COLO829 (cell line): Measurements from ENCODE around the gene TULP4.
A peak's percentile ranks its signal among the peaks of the same experiment; 100 is the strongest.
"Not testable (repeated sequence)": the region's sequence is repeated elsewhere in the genome, so short reads cannot be mapped to it uniquely, and the experiment has no call there.

ENCODE experiments used
- DNase-seq: peaks from one replicate; pipeline ENCODE4 v3.0.0; 2012; ENCODE audit warnings: low spot score

Gene TULP4

DNA sequence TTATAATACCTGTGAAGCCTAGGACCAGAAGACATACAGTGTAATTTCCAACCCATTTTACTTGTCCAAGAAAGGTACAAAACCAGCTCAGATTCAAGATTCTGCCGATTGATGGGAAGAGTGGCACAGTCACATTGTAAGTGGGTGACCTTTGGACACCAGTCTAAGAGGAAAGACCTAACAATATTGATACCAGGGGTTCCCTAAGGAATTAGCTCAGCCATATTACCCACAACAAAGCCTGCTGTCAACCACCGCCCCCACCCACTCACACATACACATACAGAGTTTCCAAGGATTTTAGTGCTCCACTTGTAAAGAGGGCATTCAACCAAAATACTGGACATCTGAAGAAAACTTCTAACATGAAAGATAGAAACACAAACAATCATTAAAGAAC is 219.7 kb downstream of the TULP4 start:
- DNase-seq, result no peak

DNA sequence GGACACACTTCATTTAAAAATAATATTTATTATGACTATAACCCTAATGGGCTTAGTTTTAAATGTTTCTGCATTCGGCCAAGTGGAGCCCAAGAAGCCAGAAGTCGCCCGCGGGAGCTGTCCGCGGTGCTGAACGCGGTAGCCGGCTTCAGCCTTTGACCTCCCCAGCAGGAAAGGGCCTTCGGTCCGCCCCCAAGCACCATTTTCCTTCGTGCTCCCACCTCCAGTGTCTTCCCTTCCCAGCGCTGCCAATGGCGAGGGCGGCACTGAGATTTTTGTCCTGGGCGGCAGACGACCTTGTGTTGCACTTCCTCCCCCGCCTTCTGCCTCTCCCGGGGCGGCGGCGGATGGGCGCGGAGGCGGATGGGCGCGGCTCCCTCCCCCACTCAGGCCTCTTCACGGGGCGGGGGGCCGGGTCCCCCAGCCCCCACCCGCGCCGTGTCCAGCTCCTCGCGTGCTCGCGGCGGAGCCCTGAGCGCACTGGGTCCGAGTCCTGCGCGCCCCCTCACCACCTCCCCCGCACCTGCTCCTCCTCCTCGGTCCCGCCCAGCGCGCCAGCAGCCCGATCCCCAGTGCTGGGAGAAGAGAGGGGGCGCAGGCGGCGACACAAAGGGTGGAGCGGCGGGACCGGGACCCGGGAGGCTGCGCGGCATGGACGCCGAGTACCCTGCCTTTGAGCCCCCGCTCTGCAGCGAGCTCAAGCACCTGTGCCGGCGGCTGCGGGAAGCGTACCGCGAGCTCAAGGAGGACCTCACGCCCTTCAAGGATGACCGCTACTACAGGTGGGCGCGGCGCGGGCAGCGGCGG is 224.0 kb downstream of the TULP4 start:
- peak; percentile 66 for DNase-seq

DNA sequence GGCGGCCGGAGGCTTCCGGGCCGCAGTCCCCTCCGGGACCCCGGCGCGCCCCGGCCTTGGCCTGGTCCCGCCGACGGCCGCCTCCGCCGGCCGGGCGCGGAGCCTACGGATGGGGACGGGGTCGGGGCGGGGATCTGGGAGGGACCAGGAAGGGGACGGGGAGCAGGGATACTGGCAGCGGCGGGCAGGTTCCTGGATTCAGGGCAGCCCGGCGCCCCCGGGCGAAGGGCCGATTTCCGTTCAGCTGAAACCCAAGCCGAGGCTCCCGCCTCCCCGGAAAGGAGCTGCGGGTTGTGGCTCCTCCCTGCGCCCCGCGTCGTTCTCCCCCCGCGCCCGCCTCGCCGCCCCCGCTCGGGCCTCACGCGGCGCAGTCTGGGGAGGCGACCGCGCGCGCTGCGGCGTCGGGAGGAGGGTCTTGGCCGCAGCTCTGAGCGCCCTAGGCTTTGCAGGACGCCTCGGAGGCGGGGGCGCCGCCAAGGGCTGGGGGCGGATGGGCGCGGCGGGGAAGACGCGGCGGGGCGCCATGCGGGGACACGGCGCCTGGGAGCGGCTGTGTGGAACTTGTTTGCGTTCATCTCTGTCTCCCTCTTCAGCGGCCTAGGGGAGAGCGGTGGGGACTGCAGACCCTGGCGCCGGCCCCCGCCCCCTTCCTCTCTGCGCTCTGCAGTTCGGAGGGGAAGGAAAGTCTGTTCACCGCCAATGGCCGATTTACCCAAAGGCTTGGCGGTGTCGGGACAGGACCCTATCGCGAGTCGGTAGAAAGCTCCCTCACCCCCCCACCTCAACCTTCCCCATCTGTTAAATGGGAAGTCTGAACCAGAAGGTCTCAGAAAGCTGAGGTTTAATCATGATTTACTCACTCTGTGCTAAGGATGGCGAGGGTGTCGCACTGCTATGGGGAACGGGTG is 224.9 kb downstream of the TULP4 start:
- no peak for DNase-seq

DNA sequence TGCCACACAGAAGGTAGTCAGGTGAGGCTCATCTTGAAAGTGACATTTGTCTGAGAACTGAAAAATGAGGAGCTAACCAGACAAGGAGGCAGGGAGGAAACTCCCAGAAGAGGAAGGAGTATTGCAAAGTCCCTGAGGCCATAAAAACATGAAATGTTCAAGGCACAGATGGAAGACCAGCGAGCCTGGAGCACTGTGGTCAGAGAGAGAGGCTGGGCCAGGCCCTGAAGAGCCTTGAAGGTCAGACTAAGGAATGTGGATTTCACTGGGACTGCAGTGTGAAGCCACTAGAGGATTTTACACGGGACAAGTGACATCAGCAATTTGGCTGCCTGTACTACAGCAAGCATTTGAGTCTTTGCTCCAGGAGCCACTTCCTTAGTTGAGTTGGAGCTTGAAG is 226.5 kb downstream of the TULP4 start:
- no peak for DNase-seq

DNA sequence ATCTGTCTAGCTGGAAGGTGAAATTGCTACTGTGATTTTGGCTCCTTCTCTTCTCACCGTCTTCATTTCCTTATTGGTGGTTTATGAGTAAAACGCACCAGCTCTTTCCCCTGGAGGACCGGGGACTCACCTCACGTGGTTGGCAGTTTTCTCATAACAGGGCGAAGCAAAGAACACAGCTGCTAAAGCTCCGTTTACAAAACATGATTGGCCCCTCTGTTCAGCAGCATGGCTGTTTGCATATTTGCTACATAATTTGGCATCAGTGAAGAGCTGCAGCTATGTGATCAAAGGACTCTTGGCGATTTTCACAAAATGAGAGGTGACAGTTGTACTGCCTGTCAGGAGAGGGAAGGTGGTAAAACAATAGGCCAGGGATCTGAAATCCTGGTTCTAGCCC is 227.1 kb downstream of the TULP4 start:
- no peak for DNase-seq

DNA sequence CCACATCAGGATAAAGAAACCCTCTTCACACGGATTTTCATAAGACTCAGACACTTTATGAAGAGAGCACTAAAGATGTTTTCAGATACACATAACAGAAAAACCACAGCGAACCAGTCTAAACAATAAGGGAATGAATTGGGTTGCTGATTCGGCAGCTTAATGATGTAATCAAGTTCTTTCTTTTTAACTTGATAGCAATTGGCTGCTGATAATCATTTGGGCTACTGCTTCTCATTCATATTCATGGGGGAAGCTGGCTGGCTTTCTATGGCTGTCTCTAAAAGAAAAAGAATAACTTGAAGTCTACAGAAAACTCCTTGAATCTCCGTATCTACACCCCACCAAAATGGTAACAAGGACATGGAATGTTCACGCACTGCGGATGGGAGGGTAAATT is 227.6 kb downstream of the TULP4 start:
- no peak for DNase-seq

DNA sequence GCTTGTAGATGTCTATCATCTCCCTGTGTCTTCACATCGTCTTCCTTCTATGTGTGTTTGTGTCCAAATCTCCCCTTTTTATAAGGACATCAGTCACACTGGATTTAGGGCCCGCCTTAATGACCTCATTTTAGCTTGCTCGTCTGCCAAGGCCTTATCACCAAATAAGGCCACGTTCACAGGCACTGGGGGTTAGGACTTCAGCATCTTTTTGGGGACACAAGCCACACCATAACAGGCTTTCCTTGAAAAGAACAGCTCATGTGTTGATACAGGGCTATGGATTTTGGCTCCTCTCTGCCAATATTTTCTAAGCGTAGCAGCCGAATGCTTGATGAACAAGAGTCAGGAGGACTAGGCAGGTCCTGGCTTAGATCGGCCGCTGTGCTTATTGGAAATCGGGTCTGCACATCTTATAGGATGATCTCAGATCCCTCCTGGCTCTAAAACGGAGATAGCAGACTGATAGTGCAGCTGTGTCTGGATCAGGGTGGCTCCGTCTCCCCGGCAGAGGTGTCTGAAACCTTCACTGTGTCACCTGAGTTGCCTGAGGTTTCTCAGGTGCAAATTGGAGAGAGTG is 231.4 kb downstream of the TULP4 start:
- DNase-seq, result no peak

DNA sequence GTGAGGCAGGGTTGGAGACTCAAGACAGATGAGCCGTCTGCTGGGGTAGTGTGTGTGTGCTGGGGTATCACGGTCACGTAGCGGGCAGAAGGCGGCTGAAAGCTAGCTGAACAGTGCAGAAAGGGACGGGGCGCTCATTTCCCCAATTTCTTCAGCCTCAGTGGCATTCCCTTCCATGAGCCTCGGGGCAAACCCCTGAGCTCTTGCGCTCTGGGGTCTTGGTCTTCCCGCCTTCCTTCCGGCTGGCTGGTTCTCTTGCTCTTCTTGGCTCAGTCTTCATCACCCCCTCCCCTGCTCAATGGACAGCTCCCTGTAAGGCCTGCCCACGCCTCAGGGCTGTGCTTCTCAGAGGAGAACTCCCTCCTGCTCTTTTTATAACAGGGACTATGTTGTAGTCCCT is 232.2 kb downstream of the TULP4 start:
- DNase-seq, result no peak

DNA sequence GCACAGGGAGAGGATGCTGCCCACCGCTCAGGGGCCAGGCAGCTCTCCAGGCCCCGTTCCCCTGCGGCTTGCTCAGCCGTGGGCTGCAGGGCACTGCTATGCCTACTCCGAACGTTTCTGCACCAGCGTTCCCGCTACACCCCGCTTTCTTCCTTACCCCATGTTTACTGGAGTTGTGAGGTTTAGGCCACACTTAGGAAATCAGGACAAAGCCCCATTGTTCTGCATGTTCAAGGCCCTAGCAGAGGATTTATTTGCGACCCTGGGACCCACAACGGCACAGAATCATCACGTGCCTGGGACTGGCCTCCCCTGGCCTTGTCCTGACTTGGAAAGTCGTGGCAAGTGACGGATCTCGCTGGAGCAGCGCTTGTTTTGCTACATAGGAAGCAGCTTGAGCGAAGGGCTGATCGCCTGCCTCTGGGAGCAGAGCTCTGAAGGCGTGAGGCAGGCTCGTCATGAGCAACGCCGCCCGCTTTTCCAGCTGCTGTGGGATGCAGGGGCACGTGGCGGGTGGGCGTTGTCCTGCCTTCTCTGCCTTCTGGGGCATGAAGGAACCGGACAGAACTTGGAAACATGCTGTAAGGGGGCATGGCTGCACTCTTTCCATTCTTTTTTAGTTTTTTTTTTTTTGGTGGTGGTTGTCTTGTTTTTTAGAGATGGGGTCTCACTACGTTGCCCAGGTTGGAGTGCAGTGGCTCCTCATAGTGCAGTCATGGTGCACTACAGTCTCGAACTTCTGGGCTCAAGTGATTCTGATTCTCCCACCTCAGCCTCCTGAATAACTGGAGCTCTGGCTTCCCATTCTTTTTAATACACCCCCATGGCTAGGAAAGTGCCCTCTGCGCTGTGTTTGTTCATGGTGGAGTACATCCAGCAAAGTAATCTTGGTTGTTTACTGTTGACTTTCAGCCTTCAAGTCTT is 233.0 kb downstream of the TULP4 start:
- DNase-seq, result no peak

DNA sequence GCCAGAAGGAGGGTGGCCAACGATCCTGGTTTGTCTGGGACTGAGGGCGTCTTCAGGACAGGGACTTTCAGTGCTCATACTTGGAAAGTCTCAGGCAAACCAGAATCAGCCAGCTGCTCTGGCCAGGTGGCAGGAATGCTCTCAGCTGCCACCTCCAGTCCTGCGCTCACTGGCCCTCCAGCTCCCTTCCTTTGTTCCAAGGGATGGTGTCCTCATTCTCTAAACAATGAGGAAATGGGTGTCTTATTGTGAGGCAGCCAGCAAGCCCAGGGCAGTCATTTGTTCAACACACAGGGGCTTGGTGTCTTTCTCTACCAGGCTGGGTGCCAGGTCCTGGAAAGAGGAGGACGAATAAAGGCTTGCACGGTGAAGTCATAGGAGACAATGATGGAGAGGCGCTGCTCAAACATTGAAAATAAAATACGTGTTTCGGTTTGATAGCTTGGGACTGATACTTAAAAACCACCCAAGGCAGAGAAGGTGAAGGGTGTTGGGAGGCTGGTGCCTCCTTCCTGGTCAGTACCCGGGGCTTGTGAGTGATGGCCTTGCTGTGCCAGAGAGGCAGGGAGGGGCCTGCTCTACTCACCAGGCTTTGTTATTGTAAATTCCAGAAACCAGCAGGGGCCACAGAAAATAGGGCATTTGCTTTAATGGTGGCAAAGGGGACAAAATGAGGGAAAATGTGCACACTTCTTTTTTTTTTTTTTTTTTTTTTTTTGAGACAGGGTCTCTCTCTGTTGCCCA is 236.3 kb downstream of the TULP4 start:
- no peak for DNase-seq

DNA sequence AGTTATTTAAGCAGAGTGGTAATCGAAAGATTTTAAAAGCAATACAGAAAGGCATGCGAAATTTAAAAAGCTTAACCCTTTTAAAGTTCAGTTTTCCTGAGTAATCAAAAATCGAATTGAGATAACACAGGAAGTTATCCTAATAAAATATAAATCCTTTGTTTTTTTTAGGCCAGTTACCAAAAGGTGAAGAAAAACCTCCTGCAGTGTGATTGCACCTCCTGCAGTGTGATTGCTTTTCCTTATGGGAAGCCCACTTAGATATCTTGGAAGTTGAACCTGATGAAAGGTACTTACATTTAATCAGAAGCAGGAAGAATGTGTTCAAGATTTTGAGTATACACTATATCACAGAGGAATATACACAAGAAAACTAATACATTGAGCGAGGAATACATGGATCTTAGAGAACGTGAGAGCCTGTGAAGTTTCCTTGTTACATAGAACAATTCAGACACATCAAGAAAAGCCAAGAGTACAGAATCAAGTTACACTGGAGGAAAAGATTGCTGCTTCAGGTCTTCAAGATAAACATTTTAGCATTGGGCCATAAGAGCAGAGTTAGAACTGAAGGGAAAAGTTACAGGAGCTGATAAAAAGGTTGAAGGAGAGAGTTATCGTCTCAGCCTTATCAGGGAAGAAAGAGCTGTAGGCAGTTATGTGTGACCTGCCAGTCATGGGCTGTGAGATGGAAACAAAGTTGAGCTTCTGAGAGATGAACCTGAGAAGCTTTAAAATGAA is 240.0 kb downstream of the TULP4 start:
- no peak for DNase-seq

DNA sequence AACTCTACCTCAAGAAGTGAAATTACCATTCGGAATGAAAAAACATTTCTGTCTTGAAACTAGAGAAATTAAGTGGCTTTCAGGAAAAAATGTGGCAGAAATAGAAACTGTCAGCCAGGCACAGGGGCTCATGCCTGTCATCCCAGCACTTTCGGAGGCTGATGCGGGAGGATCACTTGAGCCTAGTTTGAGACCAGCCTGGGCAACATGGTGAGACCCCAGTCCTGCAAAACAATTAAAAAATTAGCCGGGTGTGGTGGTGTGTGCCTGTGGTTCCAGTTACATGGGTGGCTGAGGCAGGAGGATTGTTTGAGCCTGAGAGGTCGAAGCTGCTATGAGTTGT is 240.5 kb downstream of the TULP4 start:
- DNase-seq, result no peak

DNA sequence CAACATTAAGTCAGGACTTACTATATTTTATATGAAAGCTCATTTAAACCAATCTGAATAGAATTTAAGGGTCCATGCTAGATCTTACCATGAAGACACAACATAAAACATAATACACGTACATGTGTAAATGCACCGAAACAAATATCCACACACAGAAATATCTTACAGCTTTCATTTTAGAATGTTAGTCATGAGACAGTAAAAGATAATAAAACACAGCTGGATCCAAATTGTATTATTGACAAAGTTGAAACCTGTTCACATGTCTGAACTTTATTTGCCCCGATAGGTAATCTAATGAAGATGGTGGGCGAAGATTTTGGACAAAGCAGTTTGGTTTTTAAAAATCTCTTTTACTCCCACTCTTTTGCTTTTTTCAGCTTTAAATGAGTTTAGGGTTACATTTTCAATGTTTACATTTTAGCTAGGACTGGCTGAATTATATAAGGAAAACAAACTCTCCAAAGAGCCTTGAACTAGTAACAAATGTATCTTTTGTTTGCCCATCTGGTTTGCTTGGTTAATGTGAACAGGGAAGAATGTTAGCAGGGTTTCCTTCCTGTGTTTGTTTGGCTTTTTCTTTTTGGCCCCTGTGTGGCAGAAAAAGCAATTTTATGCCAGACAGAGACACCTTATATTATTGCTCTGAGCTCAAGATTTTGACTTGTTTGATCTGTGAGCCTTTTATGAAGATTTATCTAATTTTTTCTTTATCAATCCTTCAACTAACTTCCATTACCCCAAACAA is 242.5 kb downstream of the TULP4 start:
- DNase-seq, result peak; percentile 45

DNA sequence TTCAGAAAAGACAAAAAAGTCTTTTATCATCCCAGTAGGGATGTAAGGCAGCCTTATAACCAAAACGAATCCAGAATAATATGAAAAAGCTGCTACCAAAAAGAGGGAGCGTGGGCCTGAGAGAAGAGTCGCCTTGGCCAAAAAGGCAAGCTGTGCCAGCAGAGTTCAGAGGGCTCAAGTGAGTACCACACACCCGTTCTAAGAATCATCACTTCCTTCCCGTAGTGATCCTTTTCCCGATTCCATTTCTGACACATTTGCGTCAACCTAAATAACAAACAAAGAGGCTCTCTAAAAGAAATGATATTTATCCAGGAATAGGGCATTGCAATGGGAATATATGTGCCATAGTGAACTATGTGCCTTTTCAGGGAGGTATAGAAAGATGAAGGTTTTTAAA is 243.8 kb downstream of the TULP4 start:
- DNase-seq, result no peak

DNA sequence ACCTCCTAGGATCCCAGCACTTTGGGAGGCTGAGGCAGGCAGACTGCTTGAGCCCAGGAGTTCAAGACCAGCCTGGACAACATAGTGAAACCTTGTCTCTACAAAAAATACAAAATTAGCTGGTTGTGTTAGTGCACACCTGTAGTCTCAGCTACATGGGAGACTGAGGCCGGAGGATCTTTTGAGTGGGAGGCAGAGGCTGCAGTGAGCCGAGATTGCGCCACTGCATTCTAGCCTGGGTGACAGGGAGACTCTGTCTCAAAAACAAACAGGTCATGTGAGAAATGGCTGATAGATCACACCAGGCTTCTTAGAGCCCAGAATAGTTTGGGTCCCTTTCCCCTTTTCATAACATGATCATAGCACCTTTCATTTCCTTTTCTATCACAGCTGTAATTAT is 244.8 kb downstream of the TULP4 start:
- not testable (repeated sequence) for DNase-seq

DNA sequence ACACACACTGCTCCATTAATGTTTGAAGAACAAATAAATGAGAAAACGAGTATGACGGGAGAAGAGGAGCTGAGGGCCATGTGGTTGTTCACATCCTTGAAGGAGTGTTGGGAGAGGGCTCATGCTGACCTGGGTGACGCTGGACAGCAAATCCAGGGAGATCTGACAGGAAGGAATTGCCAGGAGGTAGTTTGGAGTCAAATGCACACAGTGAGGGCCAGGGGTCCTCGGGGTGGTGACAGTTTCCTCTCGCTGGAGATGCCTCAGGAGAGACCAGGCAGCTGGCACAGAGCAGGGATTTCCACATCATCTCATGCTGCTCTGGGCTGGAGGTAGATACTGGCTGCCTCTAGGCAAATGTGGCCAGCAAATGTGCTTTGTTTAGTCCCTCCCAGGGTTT is 245.7 kb downstream of the TULP4 start:
- DNase-seq, result no peak

DNA sequence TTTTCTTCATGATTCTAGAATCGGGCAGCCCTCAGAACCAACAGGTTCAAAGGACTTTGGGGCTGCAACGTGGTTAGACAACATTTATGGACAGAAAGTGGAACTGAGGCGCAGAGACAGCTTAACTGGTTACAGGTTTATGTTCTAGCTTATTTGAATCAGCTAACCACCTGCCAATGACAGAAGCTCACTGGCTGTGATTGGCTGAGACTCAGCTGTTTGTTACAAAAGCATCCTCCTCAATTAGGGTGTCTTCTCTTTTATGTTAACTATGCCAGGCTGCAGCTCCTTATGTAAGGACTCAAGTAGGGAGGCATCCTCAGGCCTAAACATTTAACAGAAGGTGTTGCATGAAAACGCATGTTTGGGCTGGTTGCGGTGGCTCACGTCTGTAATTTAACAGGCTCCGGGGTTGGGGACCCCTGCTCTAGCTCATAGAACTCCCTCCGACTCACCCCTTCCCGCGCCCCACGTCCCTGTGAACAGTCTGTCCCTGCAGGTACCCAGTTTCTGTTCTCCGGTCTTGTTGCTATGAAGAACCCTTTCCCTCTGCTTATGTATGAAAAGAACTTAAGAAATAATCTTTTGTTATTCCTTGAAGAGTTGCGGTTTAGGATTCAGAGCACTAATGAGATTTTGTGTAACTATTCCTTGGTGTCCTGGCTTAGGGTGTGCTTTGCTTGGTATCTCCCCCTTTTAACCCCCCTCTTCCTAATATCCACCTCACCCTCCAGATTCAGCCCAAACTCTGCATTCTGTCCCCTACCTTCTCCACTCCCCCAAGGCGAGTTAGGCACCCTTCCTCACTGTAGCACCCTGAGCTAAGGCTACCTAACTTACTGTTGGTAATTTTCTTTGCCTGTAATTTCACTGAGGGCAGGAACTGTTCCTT is 246.4 kb downstream of the TULP4 start:
- DNase-seq, result no peak

DNA sequence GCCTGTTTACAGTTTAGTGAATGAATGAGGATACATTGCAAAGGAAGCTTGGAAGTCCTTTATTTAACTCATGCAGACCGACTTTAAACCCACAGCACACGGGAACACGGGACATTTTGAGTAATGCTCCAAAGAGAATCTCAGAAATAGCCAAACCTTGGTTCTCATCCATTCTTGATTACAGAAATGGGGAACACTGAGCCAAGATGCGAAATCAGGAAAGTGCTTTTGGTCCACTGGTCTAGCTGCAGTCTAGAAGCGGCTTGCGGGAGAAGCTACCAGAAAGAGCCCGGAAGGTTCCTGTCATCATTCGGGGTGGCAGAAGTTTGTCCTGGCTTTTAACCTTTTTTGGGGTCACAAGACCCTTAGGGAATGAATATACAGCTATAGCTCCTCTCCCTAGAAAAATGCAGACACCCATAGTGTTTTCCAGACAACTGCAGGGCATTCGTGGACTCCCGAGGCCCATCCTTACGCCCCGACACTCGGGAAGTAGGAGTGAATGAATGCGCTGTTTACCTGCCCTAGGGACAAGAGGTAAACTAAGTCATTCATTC is 247.2 kb downstream of the TULP4 start:
- DNase-seq, result no peak
